HTERT RPE-1 (cell line): ENCODE results near the gene EHBP1L1.
"Not testable (repeated sequence)": the region's sequence is repeated elsewhere in the genome, so short reads cannot be mapped to it uniquely, and the experiment has no call there.

Experiments used
- in situ Hi-C: fragments of 300-500 bp; cut with MboI; formaldehyde crosslinking; loops from 4 replicates; pipeline ENCODE4 v1.14.3; 2020; ENCODE audit warnings: low sequenced_read_pairs

Gene EHBP1L1

DNA sequence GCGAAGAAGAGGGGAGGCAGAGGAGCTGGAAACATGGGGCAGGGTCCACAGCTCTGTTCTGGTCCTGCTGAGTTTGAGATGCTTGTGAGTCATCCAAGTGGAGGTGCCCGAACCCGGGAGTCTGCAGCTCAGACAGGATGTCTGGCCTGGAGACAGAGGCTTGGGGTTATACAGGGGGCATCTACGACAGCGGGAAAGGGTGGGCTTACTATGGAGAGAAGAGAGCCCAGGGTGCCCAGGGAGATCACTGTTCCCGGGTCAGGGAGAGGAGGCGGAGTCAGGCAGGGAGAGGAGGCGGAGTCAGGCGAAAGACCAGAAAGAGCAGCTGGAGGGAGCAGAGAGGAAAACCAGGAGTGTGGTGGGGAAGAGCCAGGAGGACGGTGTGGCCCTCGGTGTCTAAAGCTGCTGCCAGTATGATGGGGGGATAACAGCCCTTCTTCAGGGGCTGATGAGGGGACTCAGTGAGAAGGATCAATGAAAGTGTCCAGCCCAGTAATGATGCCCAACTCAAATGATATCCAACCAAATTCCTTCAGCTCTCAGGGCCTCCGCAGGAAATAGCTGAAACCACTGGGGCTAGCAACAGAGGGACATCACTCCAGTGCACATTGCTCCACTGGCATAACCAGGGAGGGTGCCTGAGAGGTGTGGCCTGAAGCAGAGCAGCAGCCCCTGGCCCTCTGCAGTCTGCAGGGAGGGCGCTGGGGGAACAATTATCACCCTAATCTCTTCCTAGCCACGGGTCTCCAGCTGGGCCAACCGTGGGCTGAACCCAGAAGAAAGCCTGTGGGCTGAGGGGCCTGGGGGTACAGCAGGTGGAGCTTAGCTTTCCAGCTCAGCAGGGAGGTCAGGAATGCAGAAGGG, 15.1 kb upstream of the EHBP1L1 start:
- in situ Hi-C loops = no loop called here

DNA sequence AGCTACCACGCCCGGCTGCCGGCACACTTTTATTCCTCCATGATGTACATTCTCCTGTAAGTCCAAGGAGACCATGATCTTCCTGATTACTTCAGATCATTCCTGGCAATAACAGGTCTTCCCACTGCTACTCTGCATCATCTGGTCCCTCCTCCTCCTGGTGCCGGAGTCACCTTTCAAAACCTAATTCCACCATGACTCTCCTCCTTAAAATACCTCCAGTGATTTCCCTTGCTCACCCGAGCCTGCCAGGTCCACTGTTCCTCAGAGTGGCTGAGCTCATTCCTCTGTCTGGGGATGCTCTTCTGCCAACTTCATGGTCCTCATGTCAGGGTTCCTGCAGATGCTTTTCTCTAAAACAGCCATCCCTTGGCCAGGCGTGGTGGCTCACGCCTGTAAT, 13.8 kb upstream of the EHBP1L1 start:
- in situ Hi-C loops = no loop called here

DNA sequence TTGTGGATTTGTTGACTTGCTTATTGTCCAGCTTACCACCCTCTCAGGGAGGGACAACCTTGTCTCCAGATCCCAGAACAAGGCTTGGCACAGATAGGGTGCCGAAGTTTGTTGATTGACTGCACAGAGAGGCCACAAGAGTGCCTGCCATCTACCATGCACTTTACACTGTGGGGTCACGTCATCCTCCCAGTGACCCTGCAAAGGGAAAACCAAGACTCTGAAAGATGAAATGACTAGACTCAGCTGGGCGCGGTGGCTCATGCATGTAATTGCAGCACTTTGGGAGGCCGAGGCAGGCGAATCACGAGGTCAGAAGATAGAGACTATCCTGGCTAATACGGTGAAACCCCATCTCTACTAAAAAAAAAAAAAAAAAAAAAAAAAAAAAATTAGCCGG, 13.1 kb upstream of the EHBP1L1 start:
- in situ Hi-C loops = no loop called here

DNA sequence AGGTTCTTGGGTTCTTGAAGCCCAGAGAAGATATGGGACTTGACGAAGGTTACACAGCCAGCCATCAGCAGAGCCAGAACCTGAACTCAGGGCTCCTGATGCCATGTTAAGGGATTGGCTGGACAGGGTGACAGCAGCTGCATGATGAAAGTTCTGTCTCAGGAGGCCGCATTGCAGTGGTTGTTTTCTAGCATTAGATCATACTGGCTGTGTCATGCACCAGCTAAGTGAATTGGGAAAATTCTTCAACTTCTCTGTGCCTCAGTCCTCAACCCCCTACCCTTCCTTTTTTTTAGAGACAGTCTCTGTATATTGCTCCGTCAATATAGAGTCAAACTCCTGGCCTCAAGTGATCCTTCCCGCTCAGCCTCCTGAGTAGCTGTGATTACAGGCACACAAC, 12.3 kb upstream of the EHBP1L1 start:
- in situ Hi-C loops = no loop called here

DNA sequence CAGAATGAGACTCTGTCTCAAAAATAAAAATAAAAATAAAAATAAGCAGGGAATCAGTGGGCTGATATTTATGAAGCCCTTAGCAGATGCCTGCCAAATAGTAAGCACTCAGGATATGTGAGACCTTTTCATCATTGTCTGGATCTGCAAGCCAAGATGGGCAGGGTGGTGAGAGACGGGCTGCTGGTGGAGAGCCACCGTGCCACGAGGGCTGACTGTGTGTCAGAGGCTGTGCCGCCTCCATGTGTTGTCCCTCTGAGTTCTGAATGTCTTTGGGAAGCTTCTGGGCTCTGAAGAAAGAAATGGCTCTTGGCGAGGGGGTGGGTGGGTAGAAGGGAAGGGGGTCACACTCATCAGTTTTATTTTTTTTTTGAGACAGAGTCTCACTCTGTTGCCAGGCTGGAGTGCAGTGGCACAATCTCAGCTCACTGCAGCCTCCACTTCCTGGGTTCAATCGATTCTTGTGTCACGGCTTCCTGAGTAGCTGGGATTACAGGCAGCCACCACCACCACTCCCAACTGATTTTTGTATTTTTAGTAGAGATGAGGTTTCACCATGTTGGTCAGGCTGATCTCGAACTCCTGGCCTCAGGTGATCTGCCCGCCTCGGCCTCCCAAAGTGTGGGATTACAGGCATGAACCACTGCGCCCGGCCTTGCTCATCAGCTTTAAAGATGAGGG, 10.8 kb upstream of the EHBP1L1 start:
- in situ Hi-C loops = not testable (repeated sequence)

DNA sequence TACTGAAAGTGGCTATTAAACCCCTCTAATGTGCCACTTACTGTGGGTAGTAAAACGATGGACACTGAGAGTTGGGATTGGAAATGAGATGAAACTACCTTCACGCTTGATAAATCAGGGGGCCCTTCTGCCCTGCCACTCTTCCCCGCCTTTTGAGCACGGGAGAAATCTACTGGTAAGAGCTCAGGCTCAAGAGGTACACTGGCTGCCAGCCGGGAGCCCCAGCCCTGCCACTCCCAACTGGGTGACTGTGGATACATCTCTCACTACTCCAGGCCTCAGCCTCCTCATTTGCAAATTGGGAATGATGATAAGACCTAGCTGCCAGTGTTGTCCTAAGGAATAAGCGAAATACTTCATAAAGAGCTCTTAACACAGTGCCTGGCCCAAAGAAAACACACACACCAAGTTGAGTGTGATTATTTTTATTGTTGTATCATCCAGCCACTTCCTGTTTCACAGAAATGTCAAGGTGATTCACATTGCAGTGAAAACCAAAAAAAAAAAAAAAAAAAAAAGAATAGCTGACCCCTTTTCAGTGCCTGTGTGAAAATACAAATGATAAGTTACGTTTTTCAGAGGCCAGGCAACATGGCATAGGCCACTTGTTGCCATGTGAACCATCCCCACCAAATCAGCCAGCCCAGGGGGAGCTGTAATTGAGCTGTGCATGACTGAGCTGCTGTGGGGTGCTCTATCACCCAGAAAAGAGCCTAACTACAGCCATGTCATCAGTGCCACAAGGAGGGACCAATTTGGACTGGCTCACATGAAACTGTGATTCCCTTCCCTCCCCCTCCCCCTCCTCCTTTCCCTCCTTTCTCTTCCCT, 10.0 kb upstream of the EHBP1L1 start:
- in situ Hi-C loops = no loop called here

DNA sequence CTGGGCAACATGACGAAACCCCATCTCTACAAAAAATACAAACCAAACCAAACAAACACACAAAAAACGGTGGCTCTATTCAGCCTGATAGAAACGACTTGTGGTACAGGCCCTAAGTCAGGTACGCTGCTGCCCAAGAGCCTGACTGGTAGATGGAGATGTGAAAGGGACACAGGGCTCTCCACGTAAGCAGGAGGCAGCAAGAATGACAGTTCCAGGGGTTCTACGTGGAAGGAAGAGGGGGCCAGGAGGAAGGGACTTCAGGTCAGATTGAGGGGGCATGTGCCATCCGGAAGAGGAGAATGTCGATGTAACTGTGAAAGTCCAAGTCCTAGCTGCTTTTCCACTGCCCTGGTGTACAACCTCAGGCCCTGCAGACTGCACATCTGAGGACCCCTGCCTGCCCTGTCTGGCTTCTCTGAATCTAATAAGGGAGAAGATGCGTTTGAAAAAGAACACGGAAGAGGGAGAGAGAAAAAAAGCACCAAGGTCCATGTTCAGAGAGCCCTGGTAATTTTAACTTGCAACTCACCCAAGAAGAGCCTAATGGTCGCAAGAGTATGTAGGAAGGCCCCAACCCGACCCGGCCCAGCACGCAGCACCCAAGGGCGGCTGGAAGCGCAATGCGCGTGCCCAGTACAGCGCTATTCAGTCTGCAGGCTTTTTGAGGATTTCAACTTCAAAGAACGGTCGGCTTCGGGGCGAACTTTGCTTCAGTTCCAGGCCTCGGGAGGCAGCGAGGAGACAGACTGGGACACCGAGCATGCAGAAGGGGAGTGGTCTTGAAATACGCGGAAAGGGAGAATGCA, 6.5 kb upstream of the EHBP1L1 start:
- in situ Hi-C loops = no loop called here

DNA sequence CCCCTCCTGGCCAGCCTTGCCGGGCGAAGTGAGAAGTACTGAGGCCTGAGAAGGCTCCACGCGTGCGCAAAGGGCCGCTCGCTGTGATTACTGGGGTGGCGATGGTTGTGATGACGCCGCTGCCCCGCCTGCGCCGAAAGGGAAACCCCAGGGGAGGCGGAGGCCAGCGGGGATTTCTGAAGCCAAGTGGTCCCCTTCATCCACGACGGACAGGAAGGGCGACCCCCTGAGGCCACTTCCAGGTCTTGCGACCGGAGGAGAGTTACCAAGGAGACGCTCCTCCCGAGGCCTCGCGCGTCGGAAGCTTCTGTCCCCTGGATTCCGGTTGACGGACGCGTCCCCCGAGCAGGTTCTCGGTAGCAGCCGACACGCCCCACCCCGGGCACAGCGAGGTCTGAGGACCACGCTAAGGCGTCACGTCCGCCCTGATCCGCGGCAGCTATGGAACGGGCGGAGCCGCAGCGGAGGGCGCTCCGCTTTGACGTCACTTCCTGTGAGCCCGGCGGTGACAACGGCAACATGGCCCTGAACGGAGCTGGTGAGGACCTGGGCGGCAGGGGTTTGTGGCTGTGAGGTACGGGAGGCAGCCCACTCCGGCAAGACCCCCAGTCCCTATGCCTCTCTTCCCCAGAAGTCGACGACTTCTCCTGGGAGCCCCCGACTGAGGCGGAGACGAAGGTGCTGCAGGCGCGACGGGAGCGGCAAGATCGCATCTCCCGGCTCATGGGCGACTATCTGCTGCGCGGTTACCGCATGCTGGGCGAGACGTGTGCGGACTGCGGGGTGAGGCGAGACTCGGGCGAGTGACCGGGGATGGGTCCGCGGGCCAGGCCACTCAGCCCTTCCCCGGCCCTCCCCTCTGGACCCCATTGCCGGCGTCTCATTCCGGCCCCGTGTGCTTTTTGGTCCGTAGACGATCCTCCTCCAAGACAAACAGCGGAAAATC, 5.6 kb upstream of the EHBP1L1 start, which contains the start of gene ZNRD2:
Gene ZNRD2 (plus strand): TSS at position 505 of the 946 bp plus-strand sequence. CDS start 15 bp downstream, at position 520.
- in situ Hi-C loops = no loop called here

DNA sequence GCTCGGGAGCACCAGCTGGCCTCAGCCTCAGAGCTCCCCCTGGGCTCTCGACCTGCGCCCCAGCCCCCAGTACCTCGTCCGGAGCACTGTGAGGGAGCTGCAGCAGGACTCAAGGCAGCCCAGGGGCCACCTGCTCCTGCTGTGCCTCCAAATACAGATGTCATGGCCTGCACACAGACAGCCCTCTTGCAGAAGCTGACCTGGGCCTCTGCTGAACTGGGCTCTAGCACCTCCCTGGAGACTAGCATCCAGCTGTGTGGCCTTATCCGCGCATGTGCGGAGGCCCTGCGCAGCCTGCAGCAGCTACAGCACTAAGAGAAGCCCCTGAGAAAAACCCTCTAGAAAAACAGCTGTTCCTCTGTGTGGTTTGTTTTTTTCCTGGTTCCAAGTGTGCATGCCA, 4.4 kb upstream of the EHBP1L1 start:
- in situ Hi-C loops = no loop called here

DNA sequence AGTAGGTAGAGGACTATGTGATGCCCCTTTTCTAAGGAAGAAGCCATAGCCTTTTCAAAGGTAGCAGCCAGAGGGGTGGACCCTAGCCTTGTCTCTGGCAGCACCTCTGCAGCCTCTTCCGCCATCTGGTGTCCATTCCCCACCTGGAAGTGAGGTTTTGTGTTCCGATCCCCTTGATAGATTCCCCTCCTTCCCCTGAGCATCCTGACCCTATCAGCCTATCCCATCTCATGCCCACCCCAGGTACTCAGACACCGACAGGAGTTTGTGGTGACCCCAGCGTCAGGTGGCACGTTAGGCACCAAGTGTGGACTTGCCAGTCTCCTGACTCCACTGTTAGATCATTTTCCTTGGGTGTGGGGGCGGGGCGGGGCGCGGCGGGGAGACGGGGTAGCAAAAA, 3.9 kb upstream of the EHBP1L1 start:
- in situ Hi-C loops = no loop called here

DNA sequence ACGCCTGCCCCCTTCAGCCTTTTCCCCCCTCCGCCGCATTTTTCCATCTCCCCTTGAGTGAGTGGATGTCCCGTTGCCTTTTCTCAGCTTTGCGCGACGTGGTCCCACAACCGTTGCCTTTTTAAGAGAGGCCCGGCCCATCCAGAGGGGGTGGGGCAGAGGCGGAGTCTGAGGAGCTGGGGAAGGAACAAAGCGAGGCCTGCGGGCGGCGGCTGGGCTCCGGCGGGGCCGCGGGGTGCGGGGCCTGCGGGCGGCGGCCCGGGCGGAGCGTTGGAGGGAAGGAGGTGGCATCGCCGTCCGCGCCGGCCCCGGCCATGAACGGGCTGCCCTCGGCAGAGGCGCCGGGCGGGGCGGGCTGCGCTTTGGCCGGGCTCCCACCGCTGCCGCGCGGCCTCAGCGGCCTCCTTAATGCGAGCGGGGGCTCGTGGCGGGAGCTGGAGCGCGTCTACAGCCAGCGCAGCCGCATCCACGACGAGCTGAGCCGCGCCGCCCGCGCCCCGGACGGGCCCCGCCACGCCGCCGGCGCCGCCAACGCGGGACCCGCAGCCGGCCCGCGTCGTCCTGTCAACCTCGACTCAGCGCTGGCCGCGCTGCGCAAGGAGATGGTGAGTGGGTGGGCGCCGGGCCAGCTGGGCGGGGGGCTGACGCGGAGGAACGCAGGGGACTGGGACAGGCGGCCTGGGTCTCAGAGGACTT, 3.3 kb upstream of the EHBP1L1 start, which contains the start of gene FAM89B:
Gene FAM89B (plus strand): TSS at position 183 of the 696 bp plus-strand sequence. CDS start 132 bp downstream, at position 315.
- in situ Hi-C loops = no loop called here

DNA sequence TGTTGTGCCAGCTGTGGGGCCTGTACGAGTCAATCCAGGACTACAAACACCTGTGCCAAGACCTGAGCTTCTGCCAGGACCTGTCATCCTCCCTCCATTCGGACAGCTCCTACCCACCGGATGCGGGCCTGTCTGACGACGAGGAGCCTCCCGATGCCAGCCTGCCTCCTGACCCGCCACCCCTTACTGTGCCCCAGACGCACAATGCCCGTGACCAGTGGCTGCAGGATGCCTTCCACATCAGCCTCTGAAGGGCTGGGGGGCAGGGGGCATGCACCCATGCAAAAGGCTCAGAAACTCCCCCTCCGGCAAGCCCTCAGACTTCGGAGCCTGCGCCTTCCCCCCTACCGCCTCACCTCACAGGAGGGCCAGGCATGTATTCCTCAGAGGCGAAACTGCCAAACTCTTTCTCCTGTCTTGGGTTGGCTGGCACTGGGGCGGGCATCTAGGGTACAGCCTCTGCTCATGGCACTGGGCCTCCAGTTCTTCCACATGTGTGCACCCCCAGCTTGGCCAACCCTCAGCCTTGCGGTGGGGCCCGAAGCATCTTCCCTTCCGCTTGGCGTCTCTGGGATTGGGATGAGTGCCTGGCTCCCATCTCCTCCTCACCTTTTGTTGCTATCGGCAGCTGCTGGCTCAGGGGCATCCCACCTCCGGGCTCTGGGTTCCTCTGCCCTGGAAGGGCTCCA, 2.3 kb upstream of the EHBP1L1 start:
- in situ Hi-C loops = no loop called here

DNA sequence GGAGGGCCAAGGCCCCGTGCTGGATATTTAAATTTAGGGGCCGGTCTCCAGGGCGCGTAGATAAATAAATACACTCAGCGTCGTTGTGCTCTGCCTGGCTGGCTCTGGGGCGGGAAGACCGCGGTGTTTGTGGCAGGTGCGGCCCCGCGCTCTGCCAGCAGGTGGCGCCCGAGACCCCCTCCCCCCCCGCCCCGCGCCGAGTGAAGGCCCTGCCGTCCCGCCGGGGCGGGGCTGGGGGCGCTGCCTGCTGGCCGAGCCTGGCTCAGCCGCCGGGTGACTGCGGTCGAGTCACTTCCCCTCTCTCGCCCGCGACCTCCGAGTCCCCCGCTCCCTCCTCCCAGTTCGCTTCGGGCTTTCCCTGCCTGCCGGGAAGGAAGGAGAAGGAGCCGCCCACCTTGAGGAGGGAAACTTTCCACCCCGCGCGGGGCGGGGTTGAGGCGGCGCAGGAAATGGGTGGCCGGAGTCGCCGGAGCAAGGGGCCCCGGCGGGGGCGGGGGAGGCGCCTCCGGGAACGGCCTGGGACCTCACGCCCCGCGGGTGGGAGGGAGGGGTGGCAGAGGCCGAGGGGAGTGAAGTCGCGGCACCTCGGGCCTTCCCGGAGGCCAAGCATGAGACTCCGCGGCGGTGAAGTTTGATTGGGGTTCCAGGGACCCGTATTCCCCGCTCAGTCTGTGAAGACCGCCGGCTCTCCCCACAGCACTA, 1.6 kb upstream of the EHBP1L1 start:
- in situ Hi-C loops = no loop called here

DNA sequence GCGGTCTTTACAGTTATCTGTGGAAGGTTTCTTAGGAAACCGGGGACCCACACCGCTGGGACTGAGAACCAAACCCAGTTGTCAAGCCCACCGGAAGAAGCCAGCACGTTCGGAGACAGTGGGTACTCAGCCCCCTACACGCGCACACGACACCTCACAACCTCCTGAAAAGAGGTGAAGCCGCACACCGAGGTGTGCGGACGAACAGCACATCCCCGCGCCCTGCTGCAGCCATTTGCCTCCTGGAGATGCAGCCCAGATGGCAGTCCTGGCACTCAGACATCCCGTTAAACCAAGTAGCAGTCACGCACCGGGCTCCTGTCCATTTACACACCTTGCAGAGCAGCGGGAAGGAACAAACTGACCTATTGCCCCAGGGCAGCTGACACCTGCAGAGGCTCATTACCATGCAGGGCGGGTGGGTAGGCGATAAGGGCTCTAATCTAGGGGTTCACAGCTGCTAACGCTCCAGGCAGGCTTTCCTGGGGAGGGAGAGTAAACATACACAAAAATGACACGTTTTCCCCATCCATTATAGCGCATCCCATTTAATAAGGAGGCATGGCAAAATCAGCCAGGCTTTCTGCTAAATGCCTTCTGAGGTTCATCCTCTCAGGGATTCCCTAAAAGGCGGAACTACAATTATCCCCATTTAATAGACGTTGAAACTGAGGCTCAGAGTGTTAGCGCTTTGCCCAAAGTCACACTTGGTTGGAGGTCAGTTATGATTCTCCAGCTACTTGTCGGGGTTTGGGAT, 864 bp upstream of the EHBP1L1 start:
- in situ Hi-C loops = no loop called here

DNA sequence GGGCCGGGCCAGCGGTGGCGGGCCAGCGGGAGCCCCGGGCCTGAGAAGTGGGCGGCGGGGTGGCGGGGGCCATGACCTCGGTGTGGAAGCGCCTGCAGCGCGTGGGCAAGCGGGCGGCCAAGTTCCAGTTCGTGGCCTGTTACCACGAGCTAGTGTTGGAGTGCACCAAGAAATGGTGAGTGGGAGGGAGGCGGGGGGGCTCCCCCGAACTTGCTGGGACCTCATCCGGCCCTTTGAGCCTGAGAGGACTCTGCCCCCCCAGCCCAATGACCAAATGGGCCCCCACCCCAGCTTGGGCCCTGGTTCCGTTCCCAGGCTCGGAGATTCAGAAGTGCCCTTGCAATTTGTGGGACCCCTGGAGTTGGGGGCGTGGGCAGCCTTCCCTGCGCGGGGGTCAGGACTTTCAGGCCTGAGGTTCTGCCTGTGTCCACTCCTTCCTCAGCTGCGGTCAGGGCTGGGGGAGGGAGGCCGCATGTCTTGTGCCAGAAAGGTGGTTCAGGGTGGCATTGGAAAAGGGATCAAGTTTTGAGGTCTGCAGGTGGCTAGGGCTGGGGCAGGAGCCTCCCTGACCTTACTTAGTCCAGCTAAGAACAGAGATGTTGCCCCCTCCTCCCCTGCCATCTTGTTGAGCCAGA, 496 bp downstream of the EHBP1L1 start:
- in situ Hi-C loops = no loop called here
